NCI-H1930 (cell line): Measurements from ENCODE around the gene ACOXL.
"Not testable (repeated sequence)": the region's sequence is repeated elsewhere in the genome, so short reads cannot be mapped to it uniquely, and the experiment has no call there.

Experiments
- DNase-seq, 2 experiments: peaks; one replicate each; lab custom pipeline; 2025; lab: John Stamatoyannopoulos, UW

The ACOXL gene

GRCh38 chr2:110855841-110856240 lies 123.5 kb downstream of the ACOXL start:
- not testable (repeated sequence) for DNase-seq

GRCh38 chr2:110858135-110858725 lies 125.9 kb downstream of the ACOXL start:
- DNase-seq, result no peak

- DNase-seq, result no peak
Observed at GRCh38 chr2:110858993-110859701, 126.8 kb downstream of the ACOXL start.

GRCh38 chr2:110860630-110861029 lies 128.3 kb downstream of the ACOXL start:
- no peak for DNase-seq

- no peak for DNase-seq
Observed at GRCh38 chr2:110861616-110862260, 129.4 kb downstream of the ACOXL start.

GRCh38 chr2:110863726-110864125 lies 131.4 kb downstream of the ACOXL start:
- no peak for DNase-seq

- no peak for DNase-seq
Observed at GRCh38 chr2:110864176-110864575, 131.8 kb downstream of the ACOXL start.

- no peak for DNase-seq
Observed at GRCh38 chr2:110864731-110865130, 132.4 kb downstream of the ACOXL start.

- DNase-seq, result no peak
Observed at GRCh38 chr2:110865188-110865587, 132.8 kb downstream of the ACOXL start.

- DNase-seq, result no peak
Observed at GRCh38 chr2:110866045-110866444, 133.7 kb downstream of the ACOXL start.

- no peak for DNase-seq
Observed at GRCh38 chr2:110866466-110866865, 134.1 kb downstream of the ACOXL start.

- no peak for DNase-seq
Observed at GRCh38 chr2:110867078-110867477, 134.7 kb downstream of the ACOXL start.

GRCh38 chr2:110868971-110869370 lies 136.6 kb downstream of the ACOXL start:
- no peak for DNase-seq

GRCh38 chr2:110869472-110870446 lies 137.4 kb downstream of the ACOXL start:
- DNase-seq, result no peak

- no peak for DNase-seq
Observed at GRCh38 chr2:110870545-110870944, 138.2 kb downstream of the ACOXL start.

- DNase-seq, result no peak
Observed at GRCh38 chr2:110871637-110872036, 139.3 kb downstream of the ACOXL start.

- DNase-seq, result no peak
Observed at GRCh38 chr2:110872521-110872920, 140.1 kb downstream of the ACOXL start.

- no peak for DNase-seq
Observed at GRCh38 chr2:110873056-110873502, 140.7 kb downstream of the ACOXL start.

- DNase-seq, result no peak
Observed at GRCh38 chr2:110873597-110874452, 141.5 kb downstream of the ACOXL start.

GRCh38 chr2:110874453-110875383 lies 142.3 kb downstream of the ACOXL start:
- no peak for DNase-seq
